Uterus (tissue), 4 donors: Measurements from ENCODE around the gene MSL1. TPM values are rescaled to one million over a fixed set of nuclear protein-coding genes. Genes with fewer than 3 reads are reported as not detected.

Experiments
- DNase-seq, 2 donors: peaks; one replicate each; pipeline ENCODE4 v3.0.0-alpha.2; 2019 to 2020
- H3K27ac ChIP-seq, 2 donors: fragments of 200-600 bp; sonication (generic); 1 replicate in 1 of 2; 2 replicates in 1 of 2; pipeline ENCODE4 v1.5.1; 2016 to 2018
- H3K27me3 ChIP-seq, 2 donors: fragments of 200-600 bp; sonication (generic); one replicate each; pipeline ENCODE4 v1.5.1; 2018 to 2019; ENCODE audit warnings: control low read depth in 1 of 2
- H3K36me3 ChIP-seq, 2 donors: fragments of 200-600 bp; sonication (generic); one replicate each; pipeline ENCODE4 v1.5.1; 2019; ENCODE audit warnings: control low read depth in 1 of 2
- H3K4me1 ChIP-seq, 2 donors: fragments of 200-600 bp; sonication (generic); one replicate each; pipeline ENCODE4 v1.5.1; 2018 to 2019; ENCODE audit warnings: control low read depth in 1 of 2
- H3K4me3 ChIP-seq, 2 donors: fragments of 200-600 bp; sonication (generic); 1 replicate in 1 of 2; 2 replicates in 1 of 2; pipeline ENCODE4 v1.5.1; 2018 to 2019; ENCODE audit warnings: mild to moderate bottlenecking in 1 of 2
- H3K9me3 ChIP-seq, 2 donors: fragments of 200-600 bp; sonication (generic); one replicate each; pipeline ENCODE4 v1.5.1; 2019; ENCODE audit warnings: control low read depth in 1 of 2
- CTCF ChIP-seq, 4 experiments: fragments of 200-600 bp in 2 of 4; fragments of 450-650 bp in 2 of 4; sonication (generic) in 2 of 4; IDR thresholded peaks; one replicate each; pipeline ENCODE4 v1.5.1; 2016 to 2019; ENCODE audit warnings: antibody characterized with exemption in 4 of 4, mild to moderate bottlenecking in 2 of 4, moderate library complexity in 1 of 4
- POLR2A ChIP-seq, 2 donors: fragments of 450-650 bp; IDR thresholded peaks; one replicate each; pipeline ENCODE4 v1.6.1; 2016; ENCODE audit warnings: antibody characterized with exemption in 2 of 2, mild to moderate bottlenecking in 1 of 2, moderate library complexity in 1 of 2
- intact Hi-C: fragments of 100-400 bp; cut with DNase I; formaldehyde crosslinking; loops from one replicate; pipeline ENCODE4 v1.15.1; 2023; ENCODE audit warnings: low total_unique reads
- total RNA-seq, 4 donors: library from RNA; depleted of rRNA in 3 of 4; stranded (reverse); fragments of >200 nt in 3 of 4; gene quantifications; one replicate each; pipeline versions ENCODE4 v1.1.0 to v1.2.4, GENCODE V29; 2014 to 2023
- donor health status: DM: yes; HTN: yes; CAD: no.

The MSL1 gene
- total RNA-seq, 4 donors from 2014 or later, result 51.0 to 151 (median 77.6) TPM

- DNase-seq, result no peak
- peak within 1 kb of the TSS; percentile 90 to 99 for H3K27ac ChIP-seq
- intact Hi-C loops, result no loop called here
- H3K27me3 ChIP-seq, result no peaks in the 10 kb centered on the region
- no peaks in the 10 kb centered on the region for H3K36me3 ChIP-seq
- H3K4me1 ChIP-seq, result peaks cover 46 to 47% of the 10 kb centered on the region in 2 donors
- peak within 1 kb of the TSS; percentile 59 to 73 for H3K4me3 ChIP-seq
- TF ChIP-seq CTCF (IDR thresholded peaks at IDR 0.05), result peak in 1 of 4 experiments; percentile 3
- TF ChIP-seq POLR2A (IDR thresholded peaks at IDR 0.05), result peak in 1 of 2 donors; percentile 92
- H3K9me3 ChIP-seq, result no peaks in the 10 kb centered on the region
Measured at GRCh38 chr17:40100419-40100668, 21.4 kb upstream of the MSL1 start, which contains the start of gene NR1D1. NR1D1 (minus strand) TSS chr17:40100589; CDS start chr17:40100094, 495 bp downstream.

- H3K4me1 ChIP-seq, result peaks cover 44 to 46% of the 10 kb centered on the region in 2 donors
- intact Hi-C loops, result no loop called here
Measured at GRCh38 chr17:40100669-40101366, 21.0 kb upstream of the MSL1 start.

GRCh38 chr17:40101367-40102210 is 20.2 kb upstream of the MSL1 start:
- H3K27ac ChIP-seq, result peak overlapping the region; percentile 90 to 99
- H3K9me3 ChIP-seq, result no peaks in the 10 kb centered on the region
- TF ChIP-seq POLR2A (IDR thresholded peaks at IDR 0.05) (no peak), CTCF (IDR thresholded peaks at IDR 0.05) (no peak)
- H3K27me3 ChIP-seq, result no peaks in the 10 kb centered on the region
- DNase-seq, result no peak
- peak overlapping the region in 1 of 2 donors; percentile 73 for H3K4me3 ChIP-seq
- intact Hi-C loops, result no loop called here
- H3K4me1 ChIP-seq, result peaks cover 42 to 43% of the 10 kb centered on the region in 2 donors
- H3K36me3 ChIP-seq, result no peaks in the 10 kb centered on the region

More at GRCh38 chr17:40100669-40101366, 21.0 kb upstream of the MSL1 start:
- DNase-seq, result peak; percentile 98 to 99
- Histone ChIP-seq H3K36me3 (no peaks in the 10 kb centered on the region), H3K27ac (peak overlapping the region; percentile 90 to 99), H3K4me3 (peak overlapping the region; percentile 59 to 73), H3K9me3 (no peaks in the 10 kb centered on the region), H3K27me3 (no peaks in the 10 kb centered on the region)
- TF ChIP-seq POLR2A (IDR thresholded peaks at IDR 0.05) (peak; percentile 73 to 92), CTCF (IDR thresholded peaks at IDR 0.05) (peak in 1 of 4 experiments; percentile 32)

- intact Hi-C loops, result no loop called here
- peak; percentile 45 to 46 for DNase-seq
- TF ChIP-seq CTCF (IDR thresholded peaks at IDR 0.05) (no peak), POLR2A (IDR thresholded peaks at IDR 0.05) (peak in 1 of 2 donors; percentile 19)
- no peak overlapping the region for H3K4me3 ChIP-seq
- H3K36me3 ChIP-seq, result no peaks in the 10 kb centered on the region
- no peaks in the 10 kb centered on the region for H3K27me3 ChIP-seq
- peaks cover 40 to 41% of the 10 kb centered on the region in 2 donors for H3K4me1 ChIP-seq
- peak overlapping the region; percentile 90 to 99 for H3K27ac ChIP-seq
- no peaks in the 10 kb centered on the region for H3K9me3 ChIP-seq
Measured at GRCh38 chr17:40103071-40103661, 18.6 kb upstream of the MSL1 start.
